ENCODE data around the gene GBGT1.

GBGT1 gene

DNA sequence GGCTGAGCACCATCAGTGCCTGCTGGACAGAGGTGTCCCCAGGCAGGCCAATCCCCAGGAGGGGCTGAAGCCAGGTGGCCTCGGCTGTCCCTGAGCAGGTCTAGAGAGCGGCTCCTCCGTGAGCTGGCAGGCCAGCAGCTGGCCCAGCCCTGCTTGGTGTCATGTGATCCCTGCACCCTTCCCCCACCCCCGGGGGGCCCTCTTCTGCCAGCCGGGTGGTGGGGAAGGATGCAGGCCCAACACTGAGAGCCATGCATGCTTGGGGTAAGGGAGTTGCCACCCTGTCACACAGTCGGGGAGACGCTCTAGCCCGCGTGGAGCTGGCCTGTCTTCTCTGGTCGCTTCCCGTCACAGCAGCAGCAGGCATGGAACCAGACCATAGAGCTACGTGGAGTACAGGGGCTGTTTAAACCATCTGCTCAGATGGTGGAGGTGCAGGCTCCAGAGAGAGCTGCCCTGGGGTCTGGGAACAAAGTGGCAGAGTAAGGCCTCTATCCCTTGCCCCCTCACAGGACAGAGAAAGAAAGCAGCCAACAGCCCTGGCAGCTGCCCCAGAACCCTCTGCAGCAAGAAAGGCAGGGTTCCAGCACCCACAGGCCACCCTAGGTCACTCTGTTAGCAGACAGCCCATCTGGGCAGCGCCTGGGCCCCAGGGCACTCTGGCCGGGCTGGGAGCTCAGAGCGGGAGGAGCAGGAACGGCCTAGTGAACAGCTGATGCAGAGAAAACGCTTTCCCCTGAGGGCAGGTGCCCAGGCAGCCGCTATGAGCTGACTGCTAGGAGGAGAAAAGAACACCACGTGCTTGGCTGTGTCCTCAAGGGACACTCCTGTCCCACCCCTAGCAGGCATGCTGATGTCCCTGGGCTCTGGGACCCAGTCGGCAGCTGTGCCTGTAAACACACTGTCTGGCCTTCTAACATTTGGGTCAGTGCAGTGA lies 49.5 kb downstream of the GBGT1 start:
- peaks cover 25% of the 10 kb centered on the region for H3K36me3 ChIP-seq (ENCODE audit: insufficient read depth, low read length)
- no peaks in the 10 kb centered on the region for H3K27me3 ChIP-seq (ENCODE audit: insufficient read depth, low read length, poor library complexity)
- TF ChIP-seq, protein P1, sequence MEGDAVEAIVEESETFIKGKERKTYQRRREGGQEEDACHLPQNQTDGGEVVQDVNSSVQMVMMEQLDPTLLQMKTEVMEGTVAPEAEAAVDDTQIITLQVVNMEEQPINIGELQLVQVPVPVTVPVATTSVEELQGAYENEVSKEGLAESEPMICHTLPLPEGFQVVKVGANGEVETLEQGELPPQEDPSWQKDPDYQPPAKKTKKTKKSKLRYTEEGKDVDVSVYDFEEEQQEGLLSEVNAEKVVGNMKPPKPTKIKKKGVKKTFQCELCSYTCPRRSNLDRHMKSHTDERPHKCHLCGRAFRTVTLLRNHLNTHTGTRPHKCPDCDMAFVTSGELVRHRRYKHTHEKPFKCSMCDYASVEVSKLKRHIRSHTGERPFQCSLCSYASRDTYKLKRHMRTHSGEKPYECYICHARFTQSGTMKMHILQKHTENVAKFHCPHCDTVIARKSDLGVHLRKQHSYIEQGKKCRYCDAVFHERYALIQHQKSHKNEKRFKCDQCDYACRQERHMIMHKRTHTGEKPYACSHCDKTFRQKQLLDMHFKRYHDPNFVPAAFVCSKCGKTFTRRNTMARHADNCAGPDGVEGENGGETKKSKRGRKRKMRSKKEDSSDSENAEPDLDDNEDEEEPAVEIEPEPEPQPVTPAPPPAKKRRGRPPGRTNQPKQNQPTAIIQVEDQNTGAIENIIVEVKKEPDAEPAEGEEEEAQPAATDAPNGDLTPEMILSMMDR (IDR thresholded peaks at IDR 0.05; ENCODE audit: borderline replicate concordance, extremely low read depth, low read length, poor library complexity, severe bottlenecking): no peak
- TF ChIP-seq EZH2 (IDR thresholded peaks at IDR 0.05; ENCODE audit: borderline replicate concordance, low read depth, low read length, severe bottlenecking): no peak
- ATAC-seq (ENCODE audit: insufficient read depth, low read depth): peak; percentile 41; the same call in 2 of the 3 replicates
- no peak overlapping the region for H3K4me2 ChIP-seq (ENCODE audit: insufficient read depth, low read length)
- H3K4me3 ChIP-seq (ENCODE audit: low read depth in 1 of 2, low read length in 2 of 2): no peak overlapping the region
- no peak for DNase-seq
- H2AFZ ChIP-seq (ENCODE audit: low read depth, low read length): no peak overlapping the region
- H4K20me1 ChIP-seq (ENCODE audit: insufficient read depth, low read length): peaks cover 72% of the 10 kb centered on the region
- H3K9me3 ChIP-seq (ENCODE audit: insufficient read depth, low read length, severe bottlenecking): no peaks in the 10 kb centered on the region
- H3K9ac ChIP-seq (ENCODE audit: low read depth, low read length): no peak overlapping the region
- H3K27ac ChIP-seq (ENCODE audit: low read length): no peak overlapping the region
- H3K79me2 ChIP-seq (ENCODE audit: insufficient read depth, low read length): peaks cover 53% of the 10 kb centered on the region
- no peaks in the 10 kb centered on the region for H3K4me1 ChIP-seq (ENCODE audit: insufficient read depth, low read length)

DNA sequence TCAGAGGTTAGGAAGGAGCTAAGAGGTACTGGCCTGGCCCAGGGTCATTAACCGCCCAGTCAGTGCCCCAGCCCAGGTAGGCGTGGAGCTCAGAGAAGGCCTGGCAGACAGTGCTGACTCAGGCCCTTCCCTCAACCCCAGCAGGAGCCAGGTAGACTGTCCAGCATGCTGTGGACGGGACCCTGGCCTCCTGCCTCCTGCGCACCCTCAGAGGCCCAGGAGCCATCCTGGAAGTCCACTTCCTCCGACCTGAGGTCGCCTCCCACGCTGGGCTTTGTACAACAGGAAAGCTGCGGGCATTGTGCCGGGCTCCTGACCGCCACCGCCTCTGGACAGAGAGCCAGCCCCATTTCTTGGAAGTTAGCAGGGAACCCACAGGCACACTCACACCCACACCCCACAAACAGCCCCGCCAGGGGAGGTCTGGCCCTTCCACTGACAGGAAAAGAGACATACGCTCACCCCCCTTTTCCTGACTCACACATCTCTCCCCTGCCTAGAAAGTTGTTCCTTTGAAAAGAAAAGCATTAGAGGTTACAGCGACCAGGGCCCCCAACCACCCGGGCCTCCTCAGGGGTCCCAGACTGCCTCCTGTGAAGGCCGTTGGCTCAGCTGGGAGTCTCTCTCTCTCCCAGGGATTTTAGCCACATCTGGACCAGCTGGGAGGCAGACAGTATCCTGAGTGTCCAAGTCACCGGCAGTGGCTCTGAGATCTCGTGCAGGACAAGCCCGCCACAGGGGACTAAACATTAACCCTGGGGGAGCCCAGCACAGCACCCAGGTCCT lies 50.4 kb downstream of the GBGT1 start:
- no peaks in the 10 kb centered on the region for H3K27me3 ChIP-seq (ENCODE audit: insufficient read depth, low read length, poor library complexity)
- no peak overlapping the region for H2AFZ ChIP-seq (ENCODE audit: low read depth, low read length)
- ATAC-seq (ENCODE audit: insufficient read depth, low read depth) (no peak), DNase-seq (no peak)
- H3K36me3 ChIP-seq (ENCODE audit: insufficient read depth, low read length): peaks cover 33% of the 10 kb centered on the region
- peaks cover 67% of the 10 kb centered on the region for H4K20me1 ChIP-seq (ENCODE audit: insufficient read depth, low read length)
- no peak overlapping the region for H3K9ac ChIP-seq (ENCODE audit: low read depth, low read length)
- H3K27ac ChIP-seq (ENCODE audit: low read length): no peak overlapping the region
- H3K9me3 ChIP-seq (ENCODE audit: insufficient read depth, low read length, severe bottlenecking): no peaks in the 10 kb centered on the region
- no peaks in the 10 kb centered on the region for H3K4me1 ChIP-seq (ENCODE audit: insufficient read depth, low read length)
- H3K4me3 ChIP-seq (ENCODE audit: low read depth in 1 of 2, low read length in 2 of 2): no peak overlapping the region
- TF ChIP-seq EZH2 (IDR thresholded peaks at IDR 0.05; ENCODE audit: borderline replicate concordance, low read depth, low read length, severe bottlenecking): no peak
- TF ChIP-seq, protein P1 (IDR thresholded peaks at IDR 0.05; ENCODE audit: borderline replicate concordance, extremely low read depth, low read length, poor library complexity, severe bottlenecking): no peak
- H3K79me2 ChIP-seq (ENCODE audit: insufficient read depth, low read length): peaks cover 44% of the 10 kb centered on the region
- H3K4me2 ChIP-seq (ENCODE audit: insufficient read depth, low read length): no peak overlapping the region

DNA sequence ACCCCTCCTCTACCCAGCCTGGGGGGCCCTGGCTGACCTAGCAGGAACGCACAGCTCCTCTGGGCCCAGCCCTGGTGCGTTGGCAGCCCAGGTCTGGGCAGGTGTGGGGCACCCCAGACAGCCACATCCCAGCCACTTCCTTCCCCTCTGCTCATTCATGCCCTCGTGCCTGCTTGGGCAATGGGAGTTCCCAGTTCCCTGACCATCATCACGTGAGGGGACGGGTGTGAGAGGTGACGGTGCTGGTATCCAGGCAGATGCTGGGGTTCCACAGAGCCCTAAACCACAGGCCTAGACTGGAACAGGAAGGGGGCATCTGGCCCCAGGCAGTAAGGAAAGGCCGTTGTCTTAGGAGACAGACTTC lies 51.1 kb downstream of the GBGT1 start:
- Histone ChIP-seq H3K27me3 (ENCODE audit: insufficient read depth, low read length, poor library complexity) (no peaks in the 10 kb centered on the region), H3K4me2 (ENCODE audit: insufficient read depth, low read length) (no peak overlapping the region), H2AFZ (ENCODE audit: low read depth, low read length) (no peak overlapping the region), H3K9ac (ENCODE audit: low read depth, low read length) (no peak overlapping the region), H3K27ac (ENCODE audit: low read length) (no peak overlapping the region), H4K20me1 (ENCODE audit: insufficient read depth, low read length) (peaks cover 61% of the 10 kb centered on the region), H3K79me2 (ENCODE audit: insufficient read depth, low read length) (peaks cover 37% of the 10 kb centered on the region), H3K36me3 (ENCODE audit: insufficient read depth, low read length) (peaks cover 40% of the 10 kb centered on the region), H3K4me3 (ENCODE audit: low read depth in 1 of 2, low read length in 2 of 2) (no peak overlapping the region), H3K4me1 (ENCODE audit: insufficient read depth, low read length) (no peaks in the 10 kb centered on the region), H3K9me3 (ENCODE audit: insufficient read depth, low read length, severe bottlenecking) (no peaks in the 10 kb centered on the region)
- TF ChIP-seq, protein P1 (IDR thresholded peaks at IDR 0.05; ENCODE audit: borderline replicate concordance, extremely low read depth, low read length, poor library complexity, severe bottlenecking): no peak
- no peak for TF ChIP-seq EZH2 (IDR thresholded peaks at IDR 0.05; ENCODE audit: borderline replicate concordance, low read depth, low read length, severe bottlenecking)
- no peak for DNase-seq
- no peak for ATAC-seq (ENCODE audit: insufficient read depth, low read depth)

Data from DND-41 (cell line).